GM18517 (cell line): ENCODE results near the gene TTC7B.

ENCODE experiments used
- ATAC-seq: cut with Tn5 transposase; IDR thresholded peaks from one replicate; pipeline ENCODE4 v1.9.1; 2021; ENCODE audit warnings: mild to moderate bottlenecking, moderate library complexity; ENCODE audit not compliant: unreplicated experiment

Gene TTC7B

DNA sequence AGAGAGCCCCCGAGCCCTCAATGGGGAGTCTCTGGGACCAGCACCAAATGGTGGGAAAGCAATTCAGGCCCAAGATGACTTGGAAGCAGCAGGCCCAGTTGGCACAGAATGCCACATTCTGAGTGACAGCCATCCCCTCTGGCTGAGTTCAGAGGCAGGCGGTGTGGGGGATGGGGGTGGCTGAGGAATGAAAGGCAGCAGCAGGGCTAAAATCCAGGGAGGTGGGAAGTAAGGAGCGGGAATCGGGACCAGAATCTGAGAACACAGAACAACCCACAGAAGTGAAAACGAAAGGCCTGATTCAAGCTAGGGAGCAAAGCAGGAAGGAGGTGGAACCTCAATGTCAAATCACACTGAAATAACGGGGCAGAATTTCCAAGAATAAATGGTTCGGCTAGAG is 248.2 kb downstream of the TTC7B start:
- no peak for ATAC-seq

DNA sequence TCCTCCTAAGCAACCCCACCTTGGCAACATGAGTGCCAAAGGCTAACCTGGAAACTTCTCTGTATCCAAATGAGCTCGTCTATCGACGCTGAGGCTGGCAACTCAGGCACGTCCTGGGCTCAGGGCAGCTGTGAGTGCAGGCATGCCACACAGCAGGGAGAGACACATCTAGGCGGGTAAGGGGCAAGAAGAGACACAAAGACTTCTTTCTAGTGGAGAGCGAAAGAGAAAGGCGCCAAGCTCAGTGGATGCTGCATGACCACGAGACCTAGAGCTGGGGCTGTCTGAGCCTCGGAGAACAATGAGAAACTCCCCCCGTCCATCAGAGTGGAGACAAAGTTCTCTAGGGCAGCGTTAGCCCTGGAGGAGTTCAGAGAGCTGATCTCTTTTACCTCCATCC is 249.0 kb downstream of the TTC7B start:
- ATAC-seq: no peak

DNA sequence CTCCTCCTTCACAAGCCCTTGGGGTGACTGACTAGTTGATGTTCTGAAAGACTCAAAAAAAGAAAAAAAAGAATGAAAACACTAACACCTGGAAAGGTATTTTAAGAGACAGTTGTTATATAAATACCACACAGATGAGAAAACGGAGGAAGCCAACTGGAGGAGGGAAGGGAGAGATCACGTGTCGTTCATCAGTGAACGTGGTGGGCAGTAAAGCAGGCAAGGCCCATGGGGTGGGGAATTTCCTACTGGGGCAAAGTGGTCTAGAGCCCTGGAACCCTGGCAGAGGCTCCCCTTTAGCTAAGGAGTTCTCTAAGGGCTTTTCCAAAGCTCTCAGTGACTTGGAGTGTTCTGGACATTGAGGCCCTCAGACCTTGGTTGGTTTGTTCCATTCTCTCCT is 249.7 kb downstream of the TTC7B start:
- no peak for ATAC-seq

DNA sequence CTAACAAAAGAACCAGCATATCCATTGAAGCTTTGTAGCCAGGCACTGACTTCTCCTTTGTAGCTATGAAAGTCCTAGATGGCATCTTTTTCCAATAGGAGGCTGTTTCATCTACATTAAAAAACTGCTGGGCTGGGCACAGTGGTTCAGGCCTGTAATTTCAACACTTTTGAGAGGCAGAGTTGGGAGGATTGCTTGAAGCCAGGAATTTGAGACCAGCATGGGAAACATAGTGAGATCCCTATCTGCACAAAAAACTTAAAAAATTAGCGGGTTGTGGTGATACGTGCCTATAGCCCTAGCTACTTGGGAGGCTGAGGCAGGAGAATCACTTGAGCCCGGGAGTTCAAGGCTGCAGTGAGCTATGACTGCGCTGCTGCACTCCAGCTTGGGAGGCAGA is 251.7 kb downstream of the TTC7B start:
- no peak for ATAC-seq

DNA sequence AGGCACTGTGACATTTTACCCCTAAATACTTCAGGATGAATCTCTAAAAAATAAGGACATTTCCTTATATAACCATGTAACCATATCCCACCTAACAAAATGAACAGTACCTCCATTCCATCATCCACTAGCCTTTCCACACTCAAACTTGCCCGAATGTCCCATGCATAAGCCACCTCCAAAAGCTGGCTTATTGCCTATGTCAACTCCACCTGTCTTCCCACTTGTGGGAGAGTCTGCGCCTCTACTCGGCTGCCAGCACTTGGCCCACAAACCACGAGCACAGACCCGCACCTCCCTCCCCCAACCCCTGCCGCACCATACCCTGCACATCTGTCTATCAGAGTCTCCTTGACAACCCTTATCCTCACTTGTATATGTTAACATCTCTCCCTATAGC is 253.6 kb downstream of the TTC7B start:
- ATAC-seq: no peak

DNA sequence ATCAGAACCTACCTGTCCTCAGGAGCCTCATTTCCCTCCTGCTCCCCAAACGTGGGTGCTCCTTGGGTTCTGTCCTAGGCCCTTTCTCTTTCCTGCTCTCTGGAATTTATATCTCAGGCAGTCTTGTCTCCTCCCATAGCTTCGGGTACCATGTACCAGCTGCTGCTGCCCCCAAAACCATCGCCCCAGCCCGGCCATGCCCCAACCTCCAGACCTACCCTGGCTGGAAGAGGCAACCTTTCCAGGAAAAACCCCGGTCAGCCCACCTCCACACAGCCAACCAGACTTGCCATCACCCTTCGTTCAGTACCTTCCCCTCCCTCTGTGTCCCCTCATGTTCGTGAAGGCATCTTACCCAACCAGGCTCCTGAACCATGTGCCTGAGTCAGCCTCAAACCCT is 254.3 kb downstream of the TTC7B start:
- ATAC-seq: no peak

DNA sequence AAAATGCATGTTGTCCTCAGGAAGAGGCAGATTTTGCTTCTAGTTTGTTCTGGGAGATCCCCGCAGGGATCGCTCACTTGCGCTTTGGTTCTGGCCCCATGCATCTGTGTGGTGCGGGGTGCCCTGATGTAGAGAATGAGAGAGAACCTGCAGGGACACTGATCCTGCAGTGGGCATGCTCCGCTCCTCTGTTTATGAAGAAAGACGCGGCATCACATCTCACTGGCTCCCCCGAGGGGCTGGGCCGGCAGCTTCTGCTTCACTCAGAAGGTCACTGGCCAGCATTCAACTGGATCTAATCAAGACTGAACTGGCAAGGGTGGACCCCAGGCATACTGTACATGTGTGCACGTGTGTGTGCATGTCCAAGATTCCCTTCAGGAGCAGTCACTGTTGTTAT is 255.2 kb downstream of the TTC7B start:
- ATAC-seq: no peak

DNA sequence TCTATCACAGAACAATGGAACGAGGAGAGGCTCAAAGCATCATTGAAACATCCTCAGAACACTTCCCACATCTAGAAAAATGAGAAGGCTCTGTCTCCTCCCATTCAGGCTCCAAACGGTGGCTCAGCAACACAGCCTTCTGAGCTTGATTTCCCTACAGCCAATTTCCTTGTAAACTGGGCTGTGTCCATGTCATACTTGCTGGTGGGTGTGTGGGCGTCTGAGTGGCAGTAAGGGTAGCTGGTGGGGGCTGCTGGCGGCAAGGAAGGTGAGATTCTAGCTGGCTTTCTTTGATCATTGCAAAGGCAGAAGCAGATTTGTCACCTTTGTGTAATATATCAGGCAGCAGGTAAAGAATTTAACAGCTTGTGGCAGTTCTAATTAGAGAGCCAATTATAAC is 255.7 kb downstream of the TTC7B start:
- ATAC-seq: no peak

DNA sequence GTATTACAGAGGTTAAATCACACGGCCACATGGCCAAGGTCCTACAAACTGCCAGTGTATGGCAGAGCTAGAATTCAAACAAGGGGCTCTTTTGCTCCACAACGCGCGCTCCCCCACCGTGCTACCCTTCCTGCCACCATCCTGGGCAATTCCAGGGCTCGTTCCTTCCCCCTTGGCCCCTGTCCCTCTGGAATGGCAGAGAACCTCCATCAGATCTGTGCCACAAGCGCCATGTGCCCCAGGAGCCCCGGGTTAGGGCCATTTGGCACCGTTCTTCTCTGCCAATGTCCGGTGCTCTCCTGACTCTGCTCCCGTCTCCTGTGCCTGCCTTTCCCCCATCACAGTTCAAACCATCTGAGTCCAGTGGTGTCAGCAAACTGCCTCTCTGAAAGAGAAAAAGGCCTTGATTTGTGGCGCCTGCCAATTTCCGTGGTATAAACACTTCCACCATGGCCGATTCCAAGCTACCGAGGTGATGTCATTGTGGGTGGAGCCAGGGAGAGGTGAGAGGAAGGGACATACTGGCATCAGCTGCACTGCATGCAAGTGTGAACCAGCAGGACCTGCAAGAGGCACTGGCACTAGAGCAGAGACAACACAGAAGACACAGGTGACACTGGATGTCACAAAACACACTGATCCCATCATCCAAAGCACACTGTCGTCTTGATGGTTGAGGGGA is 256.3 kb downstream of the TTC7B start:
- no peak for ATAC-seq

DNA sequence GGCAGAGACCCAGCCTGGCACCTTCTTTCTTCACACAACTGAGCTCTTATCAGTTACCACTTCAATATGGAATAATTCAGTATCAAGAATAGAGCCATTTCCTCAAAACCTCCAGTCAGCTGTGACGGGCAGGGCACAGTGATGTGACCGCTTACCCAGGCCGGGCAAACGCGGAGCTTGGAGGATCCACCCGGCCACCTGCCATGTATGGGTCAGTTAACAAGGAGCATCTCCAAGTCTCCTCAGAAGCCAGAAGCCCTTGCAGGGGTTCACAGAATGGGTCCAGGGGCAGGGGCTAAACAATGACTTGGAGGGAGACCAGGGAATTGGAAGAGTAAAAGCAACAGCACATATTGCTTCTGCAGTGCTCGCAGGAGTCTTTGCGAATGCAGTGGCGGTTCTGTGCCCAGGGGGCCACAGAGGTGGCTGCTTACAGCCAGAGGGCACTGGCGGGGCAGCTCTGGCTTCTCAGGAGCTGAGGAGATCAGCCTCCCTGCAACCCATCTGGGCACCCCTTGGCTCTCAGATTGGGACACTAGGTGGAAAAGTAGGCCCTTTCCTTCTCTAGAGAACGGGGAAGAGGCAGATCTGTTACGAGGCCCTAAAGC is 257.1 kb downstream of the TTC7B start:
- no peak for ATAC-seq

DNA sequence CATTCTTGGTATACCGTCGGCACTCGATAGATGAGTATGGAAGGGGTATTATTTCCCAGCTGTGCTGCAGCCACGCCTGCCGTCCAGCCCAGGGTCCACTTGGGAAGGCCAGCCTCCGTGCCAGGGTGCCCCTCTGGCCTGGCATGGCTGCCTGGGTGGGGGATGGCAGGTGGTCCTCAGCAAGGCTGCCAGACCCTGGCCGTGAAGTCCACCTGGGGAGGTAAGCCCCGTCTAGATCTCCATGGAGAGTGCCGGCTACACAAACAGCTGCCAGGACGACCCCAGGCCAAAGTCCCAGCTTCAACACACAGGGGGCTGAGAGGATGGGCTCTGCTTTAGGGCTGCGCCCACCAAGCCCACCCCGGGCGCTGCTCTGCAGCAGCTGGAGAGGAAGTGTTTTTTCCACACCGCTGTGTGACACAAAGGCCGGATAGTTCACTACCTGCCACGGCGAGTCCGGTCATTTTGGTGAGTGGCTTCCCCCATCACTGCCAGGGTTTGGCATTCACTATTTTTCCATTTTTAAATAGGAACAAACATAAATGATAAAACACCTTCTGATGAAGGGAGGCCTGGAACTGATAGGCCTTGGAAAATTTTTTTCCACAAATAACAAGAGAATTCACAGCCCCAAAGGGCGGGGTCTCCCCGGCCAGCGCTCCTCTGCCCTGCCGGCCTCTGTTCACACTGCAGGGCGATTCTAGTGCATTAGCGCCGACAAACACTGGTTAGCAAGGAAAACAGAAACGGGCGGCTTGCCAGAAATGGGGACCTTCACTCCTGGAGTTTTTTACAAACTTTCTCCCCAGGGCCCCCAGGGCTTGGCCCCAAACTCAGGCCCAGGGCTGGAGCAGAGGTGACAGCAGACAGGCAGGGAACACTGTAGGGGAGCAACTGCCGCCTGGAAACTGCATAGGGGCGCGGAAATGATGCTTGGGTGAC is 257.9 kb downstream of the TTC7B start:
- no peak for ATAC-seq

DNA sequence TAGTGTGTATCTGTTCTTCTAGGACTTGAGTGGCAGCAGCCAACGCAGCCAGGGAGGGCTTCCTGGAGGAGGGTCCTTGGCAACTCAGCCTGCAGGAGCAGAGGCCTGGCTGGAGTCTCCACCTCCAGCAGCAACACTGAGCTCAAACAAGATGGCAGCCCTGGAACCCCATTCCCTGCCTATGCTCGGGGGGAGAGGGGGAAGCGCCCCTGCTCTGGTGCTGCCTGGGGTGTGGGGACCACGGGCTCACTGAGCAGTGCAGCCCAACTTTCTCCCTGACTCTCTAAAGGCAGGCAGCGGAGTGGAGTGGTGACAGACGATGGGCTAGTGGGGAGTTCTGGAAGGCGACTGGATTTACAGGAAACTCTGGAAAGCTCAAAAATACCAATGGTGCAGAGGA is 258.7 kb downstream of the TTC7B start:
- no peak for ATAC-seq

DNA sequence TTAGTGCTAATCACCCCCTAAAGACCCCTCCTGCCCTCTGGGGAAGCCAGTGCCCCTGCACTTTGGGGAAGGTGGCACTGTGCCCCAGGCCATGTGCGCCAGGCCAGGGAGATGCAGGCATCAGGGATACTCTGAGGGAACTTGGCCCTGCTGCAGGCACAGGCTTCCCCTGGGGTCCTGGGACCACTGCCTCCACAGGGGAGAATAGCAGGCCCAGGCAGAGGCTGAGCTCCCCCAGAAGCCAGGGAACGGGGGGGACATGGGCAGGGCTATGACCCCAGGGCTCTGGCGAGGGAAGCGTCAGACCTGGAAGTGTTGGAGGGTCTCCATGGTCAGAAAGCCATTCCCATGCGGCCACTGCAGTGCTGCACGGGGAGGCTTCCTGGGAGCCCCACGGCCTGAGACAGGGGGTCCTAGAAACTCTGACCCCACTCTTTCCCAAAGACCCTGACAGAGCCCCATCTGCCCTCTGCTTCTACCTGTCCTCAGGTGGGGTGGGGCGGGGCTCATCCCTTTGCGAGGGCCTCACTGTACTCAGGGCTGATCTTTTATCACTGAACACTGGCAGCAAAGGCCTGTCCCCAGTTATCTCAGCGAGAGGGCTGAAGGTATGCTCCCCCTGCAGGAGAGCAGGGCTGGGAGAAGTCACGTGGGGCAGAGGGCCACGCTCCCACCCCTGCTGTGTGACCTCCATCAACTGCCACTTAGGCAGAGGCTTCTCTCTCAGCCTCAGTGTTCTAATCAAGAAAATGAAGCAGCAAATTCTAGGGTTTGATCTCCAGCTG is 259.4 kb downstream of the TTC7B start:
- ATAC-seq: no peak

DNA sequence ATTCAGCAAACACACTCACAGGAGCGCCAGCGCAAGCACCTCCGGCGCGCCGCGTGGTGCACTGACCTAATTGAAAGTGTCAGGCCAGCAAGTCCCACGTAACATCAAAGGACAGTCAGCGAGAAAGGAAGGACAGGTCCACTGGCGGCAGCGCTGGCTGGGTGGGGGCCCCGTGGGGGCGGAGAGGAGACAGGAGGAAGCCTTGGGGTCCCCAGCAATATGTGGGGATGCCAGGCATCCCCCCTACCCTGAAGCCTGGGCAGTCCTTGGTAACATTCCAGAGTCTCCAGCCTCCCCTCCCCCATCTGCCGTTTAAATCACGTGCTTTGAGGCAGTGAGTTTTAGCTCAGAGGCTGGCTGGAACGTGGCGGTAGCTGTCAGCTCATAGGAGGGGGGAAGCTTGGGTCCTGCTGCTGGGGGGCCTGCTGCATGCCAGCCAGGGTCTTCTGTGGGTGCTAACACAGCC is 260.2 kb downstream of the TTC7B start:
- ATAC-seq: no peak

DNA sequence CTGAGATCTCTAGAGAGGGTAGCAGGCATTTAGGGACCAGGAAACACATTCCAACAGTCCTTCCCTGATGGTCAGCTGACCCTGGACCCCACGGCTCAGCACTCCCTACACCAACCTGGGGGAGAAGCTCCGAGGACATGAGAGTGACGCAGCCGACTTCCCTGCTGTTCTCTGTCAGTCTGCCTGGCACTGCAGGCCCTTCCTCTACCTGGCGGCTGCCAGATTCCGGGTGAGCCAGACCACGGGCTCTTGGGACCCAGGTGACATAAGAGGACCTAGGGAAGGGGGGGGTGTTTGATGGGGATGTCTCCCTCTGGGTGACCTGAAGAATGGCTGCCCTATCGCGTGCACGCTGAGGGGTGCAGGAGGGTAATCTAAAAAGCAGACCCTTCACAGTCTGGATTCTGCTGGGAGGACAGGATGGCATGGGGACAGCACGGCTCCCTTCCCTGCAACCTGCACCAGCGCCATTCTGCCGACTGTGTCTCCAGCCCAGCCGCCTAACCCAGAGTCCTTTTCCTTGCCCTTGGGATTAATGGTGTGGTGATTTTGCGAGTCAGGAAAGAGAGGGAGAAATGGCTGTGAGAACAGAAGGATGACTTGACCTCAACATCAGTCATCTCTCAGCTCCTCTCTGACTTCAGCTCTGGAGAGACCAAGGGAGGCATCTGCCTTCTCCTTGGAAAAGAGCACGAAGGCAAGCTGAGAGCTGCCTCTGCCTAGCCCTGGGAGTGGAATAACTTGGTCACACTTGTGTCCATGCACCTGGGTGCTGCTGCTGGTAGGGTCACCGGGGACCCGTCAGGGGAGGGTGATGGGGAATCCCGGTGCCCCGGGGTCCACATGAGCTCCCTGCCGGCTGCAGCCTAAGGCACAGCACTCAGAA is 260.9 kb downstream of the TTC7B start:
- ATAC-seq: no peak

DNA sequence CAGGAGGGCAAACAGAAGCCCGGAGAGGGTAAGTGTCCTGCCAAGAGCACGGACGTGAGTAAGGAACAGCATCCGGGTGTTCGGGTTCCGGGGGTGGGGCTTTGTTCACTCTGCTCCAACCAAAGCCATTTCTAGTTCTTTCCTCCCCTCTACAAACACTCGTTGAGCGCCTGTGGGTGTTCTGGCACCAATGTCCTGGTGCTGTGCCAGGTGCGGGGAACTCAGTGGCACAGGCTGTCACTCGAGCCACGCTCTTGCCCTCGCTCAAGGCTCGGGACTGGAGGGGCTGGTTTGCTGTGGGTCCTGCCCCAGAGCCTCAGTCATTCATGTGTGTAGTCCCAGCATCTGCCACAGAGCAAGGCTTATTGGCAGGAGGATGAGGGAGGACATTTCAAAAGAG is 261.9 kb downstream of the TTC7B start:
- ATAC-seq: no peak

DNA sequence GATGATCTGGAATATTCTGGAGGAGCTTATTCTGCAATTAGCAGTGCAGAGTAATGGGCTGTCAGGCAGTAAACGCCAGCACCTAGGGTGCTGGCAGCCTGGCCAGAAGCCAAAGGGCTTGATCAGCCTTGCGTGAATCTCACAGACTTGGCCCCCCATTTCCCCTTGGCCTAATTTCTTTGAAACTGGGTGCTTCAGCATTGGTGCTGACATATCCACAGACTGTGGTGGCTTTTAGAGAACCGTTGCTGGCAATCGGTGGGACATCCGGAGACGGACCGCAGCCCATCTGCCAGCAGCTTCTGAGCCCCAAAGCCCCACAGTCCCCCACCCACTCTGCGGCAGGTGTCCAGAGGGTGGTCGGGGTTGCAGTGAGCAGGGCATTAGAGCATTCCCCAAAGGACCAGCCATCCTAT is 262.3 kb downstream of the TTC7B start:
- no peak for ATAC-seq

DNA sequence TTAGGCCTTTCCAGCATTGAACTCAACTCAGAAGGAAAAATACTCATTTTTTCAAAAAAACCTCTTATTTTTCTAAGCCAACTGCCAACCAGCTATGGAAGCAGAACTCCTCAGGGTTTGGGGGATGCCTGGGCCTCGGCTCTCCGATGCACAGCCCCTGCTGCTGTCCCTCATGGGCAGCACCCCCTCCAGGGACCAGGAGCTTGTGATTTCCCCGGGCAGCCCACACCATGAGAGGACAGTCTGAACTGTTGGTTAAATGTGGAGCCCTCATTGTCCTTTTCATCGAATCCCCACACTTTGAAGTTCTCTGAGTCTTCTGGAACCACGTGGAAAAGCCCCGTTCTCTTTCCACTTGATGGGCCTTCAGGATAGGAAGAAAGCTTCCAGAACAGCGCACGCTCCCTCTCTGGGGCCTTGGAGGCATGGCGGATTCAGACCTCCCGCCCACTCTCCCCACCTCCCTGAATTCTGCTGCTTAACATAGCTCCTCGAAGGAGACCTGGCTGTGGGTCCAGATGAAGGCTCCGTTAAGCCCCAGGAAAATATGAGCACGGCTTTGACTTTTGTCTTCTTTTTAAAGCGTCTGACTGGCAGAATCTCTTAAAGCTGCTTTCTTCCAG is 262.8 kb downstream of the TTC7B start:
- no peak for ATAC-seq

DNA sequence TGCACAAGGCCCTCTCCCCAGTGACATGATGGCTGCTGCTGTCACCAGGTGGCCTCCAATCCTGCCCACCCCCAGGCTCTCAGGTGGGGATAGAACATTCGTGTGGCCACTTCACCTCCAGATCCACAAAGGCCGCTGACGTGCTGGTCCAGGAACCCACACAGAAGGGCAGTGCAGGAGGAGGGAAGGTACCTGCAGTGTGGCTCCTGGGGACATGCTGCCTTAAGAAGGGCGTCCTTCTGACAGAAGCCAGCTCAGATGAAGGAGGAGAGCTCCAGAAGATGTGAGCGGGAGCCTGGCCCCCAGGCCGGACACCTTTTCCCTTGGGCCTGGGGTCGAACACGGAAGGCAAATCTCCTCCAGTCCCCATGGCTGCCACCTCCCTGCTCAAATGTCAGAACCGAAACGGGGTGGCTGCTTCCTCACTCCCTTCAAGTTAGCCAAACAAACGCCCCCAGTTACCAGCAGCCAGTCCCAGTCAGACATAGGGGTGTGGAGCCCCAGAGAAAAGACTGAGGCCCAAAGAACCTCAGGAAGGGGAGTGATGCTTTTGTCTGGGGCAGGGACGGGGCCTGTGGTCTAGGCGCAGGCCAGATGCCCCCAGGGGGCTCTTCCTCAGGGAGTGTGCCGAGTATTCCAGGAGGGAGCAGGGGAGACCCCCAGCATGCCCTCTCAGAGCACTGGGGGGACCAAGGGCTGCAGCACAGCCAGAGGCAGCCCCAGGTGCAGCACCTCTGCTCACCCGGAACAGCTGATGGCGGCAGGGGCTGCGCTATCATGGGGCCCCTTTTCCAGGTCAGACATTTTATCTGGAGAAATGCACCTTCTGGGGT is 263.5 kb downstream of the TTC7B start:
- no peak for ATAC-seq
